Measurements from ENCODE around the gene STXBP3. TPM values are rescaled to one million over a fixed set of nuclear protein-coding genes. Genes with fewer than 3 reads are reported as not detected.

Gene STXBP3
- total and polyA plus RNA-seq, 2 of the 13 experiments (the other 11 are each of a cell fraction or from before 2014, with no cell fraction given), result 13.0 to 20.8 TPM

DNA sequence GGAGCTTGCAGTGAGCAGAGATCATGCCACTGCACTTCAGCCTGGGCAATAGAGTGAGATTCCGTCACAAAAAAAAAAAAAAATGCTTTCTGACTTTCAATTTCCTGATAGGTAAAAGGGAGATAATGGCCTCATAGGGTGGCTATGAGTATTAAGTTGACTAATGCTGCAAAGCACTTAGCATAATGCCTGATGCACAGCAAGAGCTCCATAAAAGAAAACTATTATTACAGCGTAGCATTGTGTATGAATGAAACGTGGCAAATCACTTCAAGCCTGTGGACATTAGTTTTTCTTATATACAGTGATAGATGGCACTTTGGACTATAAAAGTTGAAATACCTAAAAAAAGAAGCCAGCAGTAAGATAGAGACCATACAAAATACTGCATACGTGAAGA is 17.0 kb upstream of the STXBP3 start:
- WGBS (ENCODE audit: low lambda C conversion rate), result 70% methylated on average over 4 of the region's 4 CpGs
- Histone ChIP-seq H3K27me3 (ENCODE audit: control insufficient read depth in 1 of 2, insufficient read depth in 2 of 2, low read length in 2 of 2) (peaks cover 4 to 9% of the 10 kb centered on the region in 2 experiments; a peak in 3 of 5 replicates), H3K9ac (ENCODE audit: insufficient read depth, low read depth, low read length) (no peak overlapping the region), H3K27ac (ENCODE audit: extremely low read length, insufficient read depth, low read length) (no peak overlapping the region), H2AFZ (ENCODE audit: low read length) (no peak overlapping the region), H3K9me3 (ENCODE audit: low read length) (no peaks in the 10 kb centered on the region), H3K4me3 (replicated peaks in 1 of 3; ENCODE audit: insufficient read depth in 1 of 3, low read depth in 2 of 3, low read length in 3 of 3) (no peak overlapping the region), H3K79me2 (ENCODE audit: insufficient read depth, low read length) (no peaks in the 10 kb centered on the region), H3K4me1 (ENCODE audit: insufficient read depth, low read length) (no peaks in the 10 kb centered on the region), H3K36me3 (replicated peaks in 1 of 2; ENCODE audit: control insufficient read depth in 1 of 2, insufficient read depth in 2 of 2, low read length in 2 of 2) (no peaks in the 10 kb centered on the region), H3K4me2 (ENCODE audit: low read depth, low read length) (no peak overlapping the region), H4K20me1 (ENCODE audit: insufficient read depth, low read length) (no peaks in the 10 kb centered on the region)
- BruUV-seq (replicated peaks), result no TSS peak
- ChIA-PET POLR2A (no interaction called here), CTCF (ENCODE audit: low intra/inter-chr PET ratio, low total read pairs) (no interaction called here)
- ATAC-seq, result no peak
- intact Hi-C loops (cut with micrococcal nuclease; ENCODE audit: unreplicated experiment), result no loop called here
- DNase-seq (ENCODE audit: low spot score), result no peak
- in situ Hi-C loops (cut with HindIII; ENCODE audit: extremely low pct_ligation_motif_present, low pct_unique_long_range_greater_than_20kb), result no loop called here
- no peak for FAIRE-seq
- no peak for TF ChIP-seq CCDC6 (CRISPR knock-in tag; IDR thresholded peaks at IDR 0.05)
- no peak for TF ChIP-seq FOXJ3 (CRISPR knock-in tag; IDR thresholded peaks at IDR 0.05; ENCODE audit: borderline replicate concordance)
- no peak for TF ChIP-seq ZNF776 (CRISPR knock-in tag; IDR thresholded peaks at IDR 0.05)
- TF ChIP-seq ZNF652 (CRISPR knock-in tag; IDR thresholded peaks at IDR 0.05; ENCODE audit: borderline replicate concordance, low read depth), result no peak
- TF ChIP-seq BORCS8-MEF2B (CRISPR knock-in tag; IDR thresholded peaks at IDR 0.05), result no peak
- TF ChIP-seq, protein P1, sequence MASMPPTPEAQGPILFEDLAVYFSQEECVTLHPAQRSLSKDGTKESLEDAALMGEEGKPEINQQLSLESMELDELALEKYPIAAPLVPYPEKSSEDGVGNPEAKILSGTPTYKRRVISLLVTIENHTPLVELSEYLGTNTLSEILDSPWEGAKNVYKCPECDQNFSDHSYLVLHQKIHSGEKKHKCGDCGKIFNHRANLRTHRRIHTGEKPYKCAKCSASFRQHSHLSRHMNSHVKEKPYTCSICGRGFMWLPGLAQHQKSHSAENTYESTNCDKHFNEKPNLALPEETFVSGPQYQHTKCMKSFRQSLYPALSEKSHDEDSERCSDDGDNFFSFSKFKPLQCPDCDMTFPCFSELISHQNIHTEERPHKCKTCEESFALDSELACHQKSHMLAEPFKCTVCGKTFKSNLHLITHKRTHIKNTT (CRISPR knock-in tag; IDR thresholded peaks at IDR 0.05), result no peak
- TF ChIP-seq BRD4 (CRISPR knock-in tag; IDR thresholded peaks at IDR 0.05), result no peak
- no peak for TF ChIP-seq ARNT2 (CRISPR knock-in tag; IDR thresholded peaks at IDR 0.05; ENCODE audit: low read depth)

DNA sequence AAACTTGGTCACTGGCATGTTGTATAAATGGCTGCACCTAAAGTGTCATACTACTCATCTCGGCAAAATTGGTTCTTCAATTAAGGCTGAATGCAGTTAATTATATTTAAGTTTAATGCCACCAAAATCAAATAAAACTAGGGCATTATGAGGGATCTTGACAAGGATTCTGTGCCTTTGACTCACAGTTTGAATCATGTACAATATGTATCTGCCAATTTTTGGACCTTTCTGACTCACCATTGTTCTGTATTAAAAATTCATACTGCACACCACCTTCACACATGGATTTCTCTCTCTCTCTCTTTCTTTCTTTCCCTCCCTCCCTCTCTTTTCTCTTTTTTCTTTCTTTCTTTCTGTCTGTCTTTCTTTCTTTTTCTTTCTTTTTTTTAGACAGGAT is 14.1 kb upstream of the STXBP3 start:
- intact Hi-C loops (cut with micrococcal nuclease; ENCODE audit: unreplicated experiment), result no loop called here
- DNase-seq (ENCODE audit: low spot score), result no peak
- peaks cover 1 to 7% of the 10 kb centered on the region in 2 experiments; a peak in 2 of 5 replicates for H3K27me3 ChIP-seq (ENCODE audit: control insufficient read depth in 1 of 2, insufficient read depth in 2 of 2, low read length in 2 of 2)
- WGBS (ENCODE audit: low lambda C conversion rate), result 47% methylated on average over 1 of the region's 1 CpG
- H3K9ac ChIP-seq (ENCODE audit: insufficient read depth, low read depth, low read length), result no peak overlapping the region
- H2AFZ ChIP-seq (ENCODE audit: low read length), result no peak overlapping the region
- H3K79me2 ChIP-seq (ENCODE audit: insufficient read depth, low read length), result no peaks in the 10 kb centered on the region
- no peaks in the 10 kb centered on the region for H3K4me1 ChIP-seq (ENCODE audit: insufficient read depth, low read length)
- H3K27ac ChIP-seq (ENCODE audit: extremely low read length, insufficient read depth, low read length), result no peak overlapping the region
- TF ChIP-seq ZNF790 (CRISPR knock-in tag; IDR thresholded peaks at IDR 0.05; ENCODE audit: borderline replicate concordance), result no peak
- no peak for TF ChIP-seq ZNF788 (CRISPR knock-in tag; IDR thresholded peaks at IDR 0.05; ENCODE audit: borderline replicate concordance)
- no peak for TF ChIP-seq ZNF878 (CRISPR knock-in tag; IDR thresholded peaks at IDR 0.05)
- ATAC-seq, result no peak
- no peaks in the 10 kb centered on the region for H4K20me1 ChIP-seq (ENCODE audit: insufficient read depth, low read length)
- in situ Hi-C loops (cut with HindIII; ENCODE audit: extremely low pct_ligation_motif_present, low pct_unique_long_range_greater_than_20kb), result no loop called here
- BruUV-seq (replicated peaks), result no TSS peak
- ChIA-PET CTCF (ENCODE audit: low intra/inter-chr PET ratio, low total read pairs) (no interaction called here), POLR2A (no interaction called here)
- H3K9me3 ChIP-seq (ENCODE audit: low read length), result no peaks in the 10 kb centered on the region
- no peak overlapping the region for H3K4me2 ChIP-seq (ENCODE audit: low read depth, low read length)
- no peaks in the 10 kb centered on the region for H3K36me3 ChIP-seq (replicated peaks in 1 of 2; ENCODE audit: control insufficient read depth in 1 of 2, insufficient read depth in 2 of 2, low read length in 2 of 2)
- H3K4me3 ChIP-seq (replicated peaks in 1 of 3; ENCODE audit: insufficient read depth in 1 of 3, low read depth in 2 of 3, low read length in 3 of 3), result no peak overlapping the region
- no peak for FAIRE-seq
